Measurements from ENCODE around the gene RAN. TPM values are rescaled to one million over a fixed set of nuclear protein-coding genes. Genes with fewer than 3 reads are reported as not detected.
A peak's percentile ranks its signal among the peaks of the same experiment; 100 is the strongest.

The RAN gene
- total RNA-seq, 1 experiment from 2014 or later = 1,968 TPM

DNA sequence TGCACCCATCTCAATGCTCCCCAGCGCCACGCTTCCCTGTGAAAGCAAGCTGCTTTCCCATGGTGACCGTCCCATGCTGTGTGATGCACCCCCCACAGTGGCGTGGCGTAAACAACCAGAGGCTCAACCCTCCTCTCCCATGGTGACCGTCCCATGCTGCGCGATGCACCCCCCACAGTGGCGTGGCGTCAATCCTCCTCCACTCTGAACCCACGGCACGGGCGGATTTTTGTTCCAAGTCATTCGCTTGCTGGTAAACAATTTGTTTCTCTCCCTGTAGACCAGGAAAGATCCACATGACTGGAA is 41.7 kb upstream of the RAN start:
- peaks cover 3% of the 10 kb centered on the region for H3K79me1 ChIP-seq (ENCODE audit: insufficient read depth, low read depth, low read length, poor library complexity, severe bottlenecking)
- peak overlapping the region in 1 of 2 experiments; percentile 42; a peak in 1 of 5 replicates for H3K4me3 Mint-ChIP-seq
- no peak overlapping the region for H2AK5ac ChIP-seq (ENCODE audit: insufficient read length, low read length)
- no peak overlapping the region for H2BK20ac ChIP-seq (ENCODE audit: low read depth, low read length, poor library complexity, severe bottlenecking)
- H3K36me3 Mint-ChIP-seq (ENCODE audit: insufficient read depth in 1 of 3, low read depth in 3 of 3) = peaks cover 0 to 16% (median 7%) of the 10 kb centered on the region in 3 experiments
- H3K4ac ChIP-seq (ENCODE audit: low read depth, low read length) = no peak overlapping the region
- H3K4me1 ChIP-seq (ENCODE audit: insufficient read depth, low read length) = peaks cover 6% of the 10 kb centered on the region; the same call in 1 of the 2 replicates
- peaks cover 39 to 56% of the 10 kb centered on the region in 2 experiments for H3K4me1 Mint-ChIP-seq
- H2BK12ac ChIP-seq (ENCODE audit: insufficient read length, low read depth, low read length) = no peak overlapping the region
- no peak overlapping the region for H3K4me2 ChIP-seq (ENCODE audit: insufficient read depth, insufficient read length, low read length)
- H3K23me2 ChIP-seq (ENCODE audit: insufficient read length, low read depth, low read length, poor library complexity, severe bottlenecking) = no peaks in the 10 kb centered on the region
- H4K20me1 ChIP-seq (ENCODE audit: control insufficient read depth, insufficient read depth, insufficient read length) = no peaks in the 10 kb centered on the region
- no CpG with 5 or more reads among the region's 14 CpGs for WGBS (ENCODE audit: extremely low coverage, insufficient read length, low lambda C conversion rate)
- no peak overlapping the region for H3K56ac ChIP-seq (ENCODE audit: insufficient read length, low read depth, low read length)
- H3K14ac ChIP-seq (ENCODE audit: insufficient read depth, low read length) = peak overlapping the region; percentile 87; the same call in 1 of the 2 replicates
- H3K27ac ChIP-seq (ENCODE audit: insufficient read length, low read depth, low read length) = no peak overlapping the region
- H3K23ac ChIP-seq (ENCODE audit: insufficient read length, low read depth, low read length) = no peak overlapping the region
- peak overlapping the region; percentile 74 to 87 (median 84); a peak in 6 of 7 replicates for H3K27ac Mint-ChIP-seq
- DNase-seq = peak; percentile 32
- H4K8ac ChIP-seq (replicated peaks; ENCODE audit: insufficient read length, low read depth, low read length) = no peak overlapping the region
- TF ChIP-seq, protein P1, sequence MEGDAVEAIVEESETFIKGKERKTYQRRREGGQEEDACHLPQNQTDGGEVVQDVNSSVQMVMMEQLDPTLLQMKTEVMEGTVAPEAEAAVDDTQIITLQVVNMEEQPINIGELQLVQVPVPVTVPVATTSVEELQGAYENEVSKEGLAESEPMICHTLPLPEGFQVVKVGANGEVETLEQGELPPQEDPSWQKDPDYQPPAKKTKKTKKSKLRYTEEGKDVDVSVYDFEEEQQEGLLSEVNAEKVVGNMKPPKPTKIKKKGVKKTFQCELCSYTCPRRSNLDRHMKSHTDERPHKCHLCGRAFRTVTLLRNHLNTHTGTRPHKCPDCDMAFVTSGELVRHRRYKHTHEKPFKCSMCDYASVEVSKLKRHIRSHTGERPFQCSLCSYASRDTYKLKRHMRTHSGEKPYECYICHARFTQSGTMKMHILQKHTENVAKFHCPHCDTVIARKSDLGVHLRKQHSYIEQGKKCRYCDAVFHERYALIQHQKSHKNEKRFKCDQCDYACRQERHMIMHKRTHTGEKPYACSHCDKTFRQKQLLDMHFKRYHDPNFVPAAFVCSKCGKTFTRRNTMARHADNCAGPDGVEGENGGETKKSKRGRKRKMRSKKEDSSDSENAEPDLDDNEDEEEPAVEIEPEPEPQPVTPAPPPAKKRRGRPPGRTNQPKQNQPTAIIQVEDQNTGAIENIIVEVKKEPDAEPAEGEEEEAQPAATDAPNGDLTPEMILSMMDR (conservative IDR thresholded peaks at IDR 0.05) = no peak
- H4K91ac ChIP-seq (ENCODE audit: insufficient read length, low read depth, low read length) = no peak overlapping the region
- no peaks in the 10 kb centered on the region for H3K9me3 ChIP-seq (ENCODE audit: control insufficient read depth, low read depth, low read length)
- no peaks in the 10 kb centered on the region for H3K27me3 ChIP-seq (ENCODE audit: insufficient read depth, low read length)
- H3K27me3 Mint-ChIP-seq (ENCODE audit: low read depth) = no peaks in the 10 kb centered on the region
- peak overlapping the region; percentile 27 for H3K18ac ChIP-seq (ENCODE audit: insufficient read length, low read depth, low read length)
- no peak overlapping the region for H2AFZ ChIP-seq (ENCODE audit: low read length)
- H4K5ac ChIP-seq (ENCODE audit: insufficient read length, low read depth, low read length) = peak overlapping the region; percentile 15
- H3K79me2 ChIP-seq (ENCODE audit: insufficient read depth, low read length) = peaks cover 9% of the 10 kb centered on the region; the same call in 1 of the 2 replicates
- no peak overlapping the region for H2BK120ac ChIP-seq (ENCODE audit: low read depth, low read length, poor library complexity, severe bottlenecking)
- H2BK5ac ChIP-seq (ENCODE audit: insufficient read length, low read length) = peak overlapping the region; percentile 51
- no peak overlapping the region for H3K9ac ChIP-seq (ENCODE audit: extremely low read depth, insufficient read length, low read length)
- no peak overlapping the region for H2BK15ac ChIP-seq (ENCODE audit: low read depth, low read length)
- H3T11ph ChIP-seq (ENCODE audit: low read length) = no peak overlapping the region
- H3K9me3 Mint-ChIP-seq = peaks cover 0 to 5% of the 10 kb centered on the region in 2 experiments; a peak in 1 of 5 replicates
